SK-N-SH (cell line): ENCODE results near the gene CDC23.

Experiments
- MAX ChIP-seq: IDR thresholded peaks from 2 replicates; pipeline ENCODE4 v1.4.0; 2012; ENCODE audit warnings: low read depth
- SMC3 ChIP-seq: IDR thresholded peaks from 2 replicates; pipeline ENCODE4 v1.6.1; 2012; ENCODE audit warnings: low read depth, low read length, improper control_type of control experiment
- TF ChIP-seq, protein P1 (sequence below): fragments of 200-600 bp; sonication (generic); IDR thresholded peaks from 2 replicates; pipeline ENCODE4 v1.6.1; 2017; ENCODE audit warnings: antibody characterized with exemption, mild to moderate bottlenecking, moderate library complexity

DNA sequence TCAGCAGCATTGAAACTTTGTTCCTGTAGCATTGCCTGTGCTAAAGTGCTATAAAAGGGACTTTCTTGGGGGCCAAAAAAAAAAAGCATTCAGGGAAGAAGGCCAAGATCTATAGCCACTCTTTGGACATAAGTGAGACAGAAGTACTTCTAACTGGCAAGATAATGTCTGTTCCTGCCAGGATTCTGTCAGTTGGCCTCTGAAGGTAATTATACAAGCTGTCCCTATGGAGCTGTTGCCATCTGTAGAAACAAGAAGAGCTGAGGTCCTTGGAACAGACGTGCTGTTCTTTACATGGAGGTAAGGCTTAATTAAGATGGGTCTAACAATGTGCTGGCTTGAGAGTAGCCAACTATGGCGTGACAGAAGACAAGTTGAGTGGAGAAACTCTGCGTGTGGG lies 24.5 kb downstream of the CDC23 start:
- TF ChIP-seq, protein P1, sequence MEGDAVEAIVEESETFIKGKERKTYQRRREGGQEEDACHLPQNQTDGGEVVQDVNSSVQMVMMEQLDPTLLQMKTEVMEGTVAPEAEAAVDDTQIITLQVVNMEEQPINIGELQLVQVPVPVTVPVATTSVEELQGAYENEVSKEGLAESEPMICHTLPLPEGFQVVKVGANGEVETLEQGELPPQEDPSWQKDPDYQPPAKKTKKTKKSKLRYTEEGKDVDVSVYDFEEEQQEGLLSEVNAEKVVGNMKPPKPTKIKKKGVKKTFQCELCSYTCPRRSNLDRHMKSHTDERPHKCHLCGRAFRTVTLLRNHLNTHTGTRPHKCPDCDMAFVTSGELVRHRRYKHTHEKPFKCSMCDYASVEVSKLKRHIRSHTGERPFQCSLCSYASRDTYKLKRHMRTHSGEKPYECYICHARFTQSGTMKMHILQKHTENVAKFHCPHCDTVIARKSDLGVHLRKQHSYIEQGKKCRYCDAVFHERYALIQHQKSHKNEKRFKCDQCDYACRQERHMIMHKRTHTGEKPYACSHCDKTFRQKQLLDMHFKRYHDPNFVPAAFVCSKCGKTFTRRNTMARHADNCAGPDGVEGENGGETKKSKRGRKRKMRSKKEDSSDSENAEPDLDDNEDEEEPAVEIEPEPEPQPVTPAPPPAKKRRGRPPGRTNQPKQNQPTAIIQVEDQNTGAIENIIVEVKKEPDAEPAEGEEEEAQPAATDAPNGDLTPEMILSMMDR, result no peak
- no peak for TF ChIP-seq SMC3
- no peak for TF ChIP-seq MAX
